Measurements from ENCODE around the gene PLXND1. TPM values are rescaled to one million over a fixed set of nuclear protein-coding genes. Genes with fewer than 3 reads are reported as not detected.
"Not testable (repeated sequence)": the region's sequence is repeated elsewhere in the genome, so short reads cannot be mapped to it uniquely, and the experiment has no call there.

The PLXND1 gene
- total RNA-seq, 1 donor from 2014 or later, result 56.9 TPM

DNA sequence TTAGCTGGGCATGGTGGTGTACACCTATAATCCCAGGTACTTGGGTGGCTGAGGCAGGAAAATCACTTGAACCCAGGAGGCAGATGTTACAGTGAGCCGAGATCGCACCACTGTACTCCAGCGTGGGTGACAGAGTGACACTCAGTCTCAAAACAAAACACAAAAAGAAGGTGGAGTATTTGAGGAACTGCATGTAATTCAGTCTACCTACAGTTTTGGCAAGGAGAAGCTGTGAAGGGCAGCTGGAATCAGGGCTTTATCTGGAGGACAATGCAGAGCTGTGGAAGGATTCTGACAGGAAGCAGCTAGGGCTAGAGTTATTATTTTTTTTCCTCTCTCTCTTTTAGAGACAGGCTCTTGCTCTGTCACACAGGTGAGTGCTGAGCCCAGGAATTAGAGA lies 56.7 kb downstream of the PLXND1 start:
- Mint-ChIP-seq H3K4me3 (no peak overlapping the region), H3K36me3 (no peaks in the 10 kb centered on the region), H3K27ac (no peak overlapping the region), H3K27me3 (peaks cover 7% of the 10 kb centered on the region), H3K4me1 (ENCODE audit: unreplicated experiment) (peaks cover 34% of the 10 kb centered on the region), H3K9me3 (no peaks in the 10 kb centered on the region)
- DNase-seq (ENCODE audit: extremely low spot score, unreplicated experiment), result no peak
- TF ChIP-seq, protein P1, sequence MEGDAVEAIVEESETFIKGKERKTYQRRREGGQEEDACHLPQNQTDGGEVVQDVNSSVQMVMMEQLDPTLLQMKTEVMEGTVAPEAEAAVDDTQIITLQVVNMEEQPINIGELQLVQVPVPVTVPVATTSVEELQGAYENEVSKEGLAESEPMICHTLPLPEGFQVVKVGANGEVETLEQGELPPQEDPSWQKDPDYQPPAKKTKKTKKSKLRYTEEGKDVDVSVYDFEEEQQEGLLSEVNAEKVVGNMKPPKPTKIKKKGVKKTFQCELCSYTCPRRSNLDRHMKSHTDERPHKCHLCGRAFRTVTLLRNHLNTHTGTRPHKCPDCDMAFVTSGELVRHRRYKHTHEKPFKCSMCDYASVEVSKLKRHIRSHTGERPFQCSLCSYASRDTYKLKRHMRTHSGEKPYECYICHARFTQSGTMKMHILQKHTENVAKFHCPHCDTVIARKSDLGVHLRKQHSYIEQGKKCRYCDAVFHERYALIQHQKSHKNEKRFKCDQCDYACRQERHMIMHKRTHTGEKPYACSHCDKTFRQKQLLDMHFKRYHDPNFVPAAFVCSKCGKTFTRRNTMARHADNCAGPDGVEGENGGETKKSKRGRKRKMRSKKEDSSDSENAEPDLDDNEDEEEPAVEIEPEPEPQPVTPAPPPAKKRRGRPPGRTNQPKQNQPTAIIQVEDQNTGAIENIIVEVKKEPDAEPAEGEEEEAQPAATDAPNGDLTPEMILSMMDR (conservative IDR thresholded peaks at IDR 0.05), result no peak

DNA sequence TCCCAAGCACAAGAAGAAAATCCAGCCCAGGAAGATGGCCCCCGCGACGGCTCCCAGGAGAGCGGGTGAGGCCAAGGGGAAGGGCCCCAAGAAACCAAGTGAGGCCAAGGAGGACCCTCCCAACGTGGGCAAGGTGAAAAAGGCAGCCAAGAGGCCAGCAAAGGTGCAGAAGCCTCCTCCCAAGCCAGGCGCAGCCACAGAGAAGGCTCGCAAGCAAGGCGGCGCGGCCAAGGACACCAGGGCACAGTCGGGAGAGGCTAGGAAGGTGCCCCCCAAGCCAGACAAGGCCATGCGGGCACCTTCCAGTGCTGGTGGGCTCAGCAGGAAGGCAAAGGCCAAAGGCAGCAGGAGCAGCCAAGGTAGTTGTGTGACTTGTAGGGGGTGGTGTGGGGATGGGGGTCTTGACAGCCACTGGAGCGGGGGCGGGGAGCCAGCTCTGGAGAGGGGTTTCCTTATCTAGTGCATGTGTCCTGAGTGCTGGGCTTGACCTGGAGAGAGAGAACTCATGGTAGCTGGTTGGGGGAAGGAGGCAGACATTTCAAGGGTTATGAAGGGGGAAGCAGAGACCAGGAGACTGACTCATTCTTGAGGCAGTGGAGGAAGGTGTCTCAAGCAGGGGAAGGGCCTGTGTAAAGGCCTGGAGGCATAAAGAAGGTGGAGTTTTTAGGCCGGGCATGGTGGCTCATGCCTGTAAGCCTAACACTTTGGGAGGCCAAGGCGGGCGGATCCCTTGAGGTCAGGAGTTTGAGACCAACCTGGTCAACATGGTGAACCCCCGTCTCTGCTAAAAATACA lies 57.3 kb downstream of the PLXND1 start:
- no peak overlapping the region for H3K27ac Mint-ChIP-seq
- TF ChIP-seq, protein P1 (conservative IDR thresholded peaks at IDR 0.05), result no peak
- no peaks in the 10 kb centered on the region for H3K36me3 Mint-ChIP-seq
- H3K4me3 Mint-ChIP-seq, result no peak overlapping the region
- H3K27me3 Mint-ChIP-seq, result peaks cover 7% of the 10 kb centered on the region
- peaks cover 28% of the 10 kb centered on the region for H3K4me1 Mint-ChIP-seq (ENCODE audit: unreplicated experiment)
- no peaks in the 10 kb centered on the region for H3K9me3 Mint-ChIP-seq
- no peak for DNase-seq (ENCODE audit: extremely low spot score, unreplicated experiment)

DNA sequence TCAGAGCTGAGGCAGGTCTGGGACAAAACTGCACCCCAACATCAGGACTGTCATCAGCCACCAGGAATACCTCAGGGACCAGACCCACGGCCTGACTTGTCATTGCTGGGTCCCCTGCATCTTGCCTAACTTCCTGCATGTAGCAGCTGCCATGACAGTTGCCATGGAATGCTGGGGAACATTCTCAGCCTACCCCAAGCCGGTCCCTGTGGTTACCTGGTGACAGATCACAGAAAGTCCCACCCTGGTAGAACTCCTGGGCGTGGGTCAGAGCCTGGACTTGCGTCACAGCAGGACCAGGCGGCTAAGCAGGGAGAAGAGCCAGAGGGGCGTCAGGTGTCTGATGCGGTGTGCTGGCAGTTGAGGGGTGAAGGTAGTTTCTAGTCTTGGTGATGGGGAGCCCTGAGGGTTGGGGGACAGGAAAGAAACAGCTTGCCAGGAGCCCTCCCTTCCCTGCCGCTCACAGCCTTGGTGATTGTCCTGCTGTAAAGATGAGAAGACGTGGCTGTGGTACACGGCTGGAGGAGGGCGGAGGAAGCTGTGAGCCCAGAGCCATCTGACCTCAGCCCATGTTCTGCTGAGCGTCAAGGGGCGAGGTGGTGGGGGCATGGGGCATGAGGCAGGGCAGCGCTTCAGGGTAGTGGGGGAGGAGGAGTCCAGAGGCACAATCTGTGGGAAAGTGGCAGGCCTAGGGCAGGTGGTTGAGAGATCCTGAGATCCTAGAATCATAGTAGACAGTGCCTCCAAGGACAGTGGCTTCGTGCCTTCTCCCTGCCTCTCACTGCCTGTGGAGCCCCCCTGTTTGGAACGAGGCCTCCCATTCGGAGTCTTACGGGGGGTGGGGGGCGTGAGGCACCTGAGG lies 58.1 kb downstream of the PLXND1 start:
- H3K4me1 Mint-ChIP-seq (ENCODE audit: unreplicated experiment), result peaks cover 20% of the 10 kb centered on the region
- no peaks in the 10 kb centered on the region for H3K36me3 Mint-ChIP-seq
- no peak for DNase-seq (ENCODE audit: extremely low spot score, unreplicated experiment)
- H3K9me3 Mint-ChIP-seq, result no peaks in the 10 kb centered on the region
- no peak overlapping the region for H3K27ac Mint-ChIP-seq
- no peak overlapping the region for H3K4me3 Mint-ChIP-seq
- H3K27me3 Mint-ChIP-seq, result peaks cover 7% of the 10 kb centered on the region
- TF ChIP-seq, protein P1 (conservative IDR thresholded peaks at IDR 0.05), result no peak

DNA sequence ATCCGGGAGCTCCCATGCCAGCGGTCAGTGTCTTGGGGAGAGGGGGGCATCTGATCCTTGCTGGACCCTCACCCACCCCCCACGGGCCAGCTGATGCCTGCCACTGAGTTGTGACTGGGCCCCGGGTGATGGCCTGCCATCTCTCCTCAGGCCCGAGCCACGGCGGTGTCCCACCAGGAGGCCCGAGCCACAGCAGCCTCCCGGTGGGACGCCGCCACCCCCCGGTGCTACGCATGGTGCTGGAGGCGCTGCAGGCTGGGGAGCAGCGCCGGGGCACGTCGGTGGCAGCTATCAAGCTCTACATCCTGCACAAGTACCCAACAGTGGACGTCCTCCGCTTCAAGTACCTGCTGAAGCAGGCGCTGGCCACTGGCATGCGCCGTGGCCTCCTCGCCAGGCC lies 59.2 kb downstream of the PLXND1 start:
- Mint-ChIP-seq H3K27me3 (peaks cover 3% of the 10 kb centered on the region), H3K4me1 (ENCODE audit: unreplicated experiment) (peaks cover 14% of the 10 kb centered on the region), H3K9me3 (no peaks in the 10 kb centered on the region), H3K27ac (no peak overlapping the region), H3K36me3 (no peaks in the 10 kb centered on the region), H3K4me3 (no peak overlapping the region)
- TF ChIP-seq, protein P1 (conservative IDR thresholded peaks at IDR 0.05), result no peak
- DNase-seq (ENCODE audit: extremely low spot score, unreplicated experiment), result no peak

DNA sequence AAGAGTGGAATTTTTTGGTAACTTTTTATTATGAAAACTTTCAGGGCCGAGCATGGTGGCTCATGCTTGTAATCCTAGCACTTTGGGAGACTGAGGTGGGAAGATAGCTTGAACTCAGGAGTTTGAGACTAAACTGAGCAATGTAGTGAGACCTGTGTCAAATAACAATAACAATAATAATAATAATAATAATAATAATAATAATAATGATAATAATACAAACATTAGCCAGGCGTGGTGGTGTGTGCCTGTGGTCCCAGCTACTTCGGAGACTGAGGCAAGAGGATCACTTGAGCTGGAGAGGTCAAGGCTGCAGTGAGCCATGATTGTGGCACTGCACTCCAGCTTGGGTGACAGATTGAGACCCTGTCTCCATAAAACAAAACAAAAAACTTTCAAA lies 60.5 kb downstream of the PLXND1 start:
- not testable (repeated sequence) for H3K9me3 Mint-ChIP-seq; H3K36me3 Mint-ChIP-seq; H3K27me3 Mint-ChIP-seq; DNase-seq (ENCODE audit: extremely low spot score, unreplicated experiment); H3K4me3 Mint-ChIP-seq; H3K27ac Mint-ChIP-seq
- H3K4me1 Mint-ChIP-seq (ENCODE audit: unreplicated experiment), result peaks cover 10% of the 10 kb centered on the region

DNA sequence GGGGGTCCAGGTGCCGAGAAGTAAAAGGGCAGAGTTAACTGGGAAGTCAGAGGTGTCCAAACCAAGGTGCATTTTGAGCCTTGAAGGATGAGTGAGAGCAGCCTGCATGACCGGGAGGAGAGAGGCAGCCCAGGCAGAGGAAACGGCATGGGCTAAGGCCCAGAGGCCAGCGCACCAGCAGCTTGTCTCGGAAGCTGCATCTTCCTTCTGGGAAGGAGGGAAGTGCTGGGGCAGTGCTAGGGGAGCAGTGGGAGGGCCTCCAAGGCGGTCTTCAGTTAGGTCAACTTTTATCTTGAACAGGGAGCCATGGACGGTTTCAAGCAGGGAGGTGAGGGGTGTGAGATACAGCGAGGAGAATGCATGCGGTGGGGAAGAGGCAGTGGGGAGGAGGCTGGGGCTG lies 62.5 kb downstream of the PLXND1 start:
- Mint-ChIP-seq H3K27ac (no peak overlapping the region), H3K4me3 (no peak overlapping the region), H3K9me3 (no peaks in the 10 kb centered on the region), H3K4me1 (ENCODE audit: unreplicated experiment) (peaks cover 16% of the 10 kb centered on the region), H3K36me3 (no peaks in the 10 kb centered on the region), H3K27me3 (no peaks in the 10 kb centered on the region)
- no peak for DNase-seq (ENCODE audit: extremely low spot score, unreplicated experiment)
- TF ChIP-seq, protein P1 (conservative IDR thresholded peaks at IDR 0.05), result no peak
